Fibroblast of upper back skin (primary cell): ENCODE results near the gene DIAPH3.

Experiments used
- DNase-seq: peaks from one replicate; pipeline ENCODE4 v3.0.0-alpha.2; 2013

DIAPH3 gene

DNA sequence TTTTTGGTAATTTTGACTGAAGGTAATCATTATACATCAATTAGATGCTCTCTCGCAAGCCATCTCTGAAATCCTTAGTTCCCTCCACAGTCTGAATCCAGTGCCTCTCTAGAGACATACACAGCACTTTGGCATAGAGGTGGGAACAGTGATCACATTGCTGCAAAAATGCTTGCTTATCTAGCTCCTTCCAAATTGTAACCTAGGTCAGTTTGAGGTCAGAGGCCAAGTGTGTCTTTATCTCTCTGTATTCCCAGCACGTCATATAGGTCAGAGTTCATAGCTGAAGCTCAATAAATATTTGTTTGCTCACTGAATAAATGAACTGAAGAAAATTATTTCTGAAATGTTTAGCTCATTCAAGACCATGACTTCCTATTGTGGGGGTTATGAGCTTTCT lies 462.5 kb downstream of the DIAPH3 start:
- DNase-seq: no peak

GRCh38 chr13:59700281-59700680 lies 463.4 kb downstream of the DIAPH3 start:
- DNase-seq: peak; percentile 67

- DNase-seq: no peak
Measured at GRCh38 chr13:59696271-59696670, 467.5 kb downstream of the DIAPH3 start.

DNA sequence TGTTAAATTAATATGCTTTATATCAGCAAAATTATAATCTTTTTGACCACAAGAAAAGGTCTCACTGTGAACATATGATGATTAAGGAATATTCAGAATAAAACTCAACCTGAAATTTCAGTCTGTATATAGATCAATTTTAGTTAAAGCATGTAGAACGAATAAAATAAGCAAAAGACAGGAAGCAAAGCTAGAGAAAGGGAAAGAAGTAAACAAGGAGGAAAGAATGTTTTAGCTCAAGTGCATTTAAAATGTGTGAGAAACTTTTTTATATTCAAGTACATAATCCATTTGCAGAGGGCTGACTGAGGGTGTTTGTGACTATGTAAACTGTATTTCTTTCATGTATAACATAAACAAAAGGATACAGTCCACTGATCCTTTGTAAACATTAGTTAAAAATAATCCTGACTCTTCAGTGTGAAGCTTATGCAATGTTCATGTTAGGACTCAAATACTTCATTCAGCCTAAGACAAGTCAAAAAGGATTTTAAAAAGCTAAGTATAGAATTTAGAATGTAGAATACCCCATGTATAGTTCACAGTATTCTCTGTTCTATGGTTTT lies 472.1 kb downstream of the DIAPH3 start:
- DNase-seq: no peak

DNA sequence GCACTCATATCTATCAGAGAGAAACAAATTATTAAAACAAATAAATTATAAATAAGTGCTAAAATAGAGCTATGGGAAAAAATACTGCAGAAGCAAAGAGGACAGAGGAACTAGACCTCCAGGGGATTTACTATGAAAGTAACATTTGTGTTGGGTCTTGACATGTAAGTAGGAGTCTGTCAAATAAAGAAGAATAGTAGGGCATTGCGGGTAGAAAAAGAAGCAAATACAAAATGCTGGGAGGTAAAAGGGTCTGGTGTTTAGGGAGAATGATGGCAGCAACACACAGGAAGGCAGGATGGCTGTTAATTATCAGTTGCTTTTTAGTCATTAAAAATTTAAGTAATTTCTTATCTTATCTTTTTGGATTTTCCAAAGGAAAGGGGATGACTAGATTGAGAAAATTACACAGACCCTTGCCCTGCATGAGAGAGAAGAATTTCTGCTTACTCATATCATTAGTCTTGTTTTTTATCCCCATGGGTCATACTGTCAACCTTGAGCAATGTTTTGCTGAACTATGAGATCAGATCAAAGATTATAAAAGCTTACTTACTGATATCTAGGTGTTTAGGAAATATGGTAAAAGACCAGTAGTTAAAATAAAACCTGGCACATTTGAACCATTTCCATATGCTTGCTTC lies 472.7 kb downstream of the DIAPH3 start:
- DNase-seq: peak; percentile 48

DNA sequence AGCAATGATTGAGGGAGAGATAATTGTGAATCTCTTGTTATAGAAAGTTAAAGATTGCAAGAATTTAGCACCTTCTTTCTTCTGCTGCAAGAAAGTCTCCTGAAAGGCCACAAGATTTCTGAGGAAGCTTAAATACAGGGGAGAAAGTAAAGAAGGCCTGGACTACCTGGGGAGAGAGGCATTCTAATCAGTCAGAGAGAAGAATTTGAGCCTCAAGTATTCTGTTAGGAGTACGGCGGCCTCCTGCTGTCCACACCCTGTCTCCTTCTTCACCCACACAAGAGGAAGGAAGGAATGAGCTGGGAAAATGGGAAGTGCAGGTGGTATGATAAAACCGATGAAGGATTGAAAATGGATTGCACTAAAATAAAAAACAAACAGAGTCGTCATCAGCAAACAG lies 474.7 kb downstream of the DIAPH3 start:
- no peak for DNase-seq

- DNase-seq: no peak
Measured at GRCh38 chr13:59686798-59687394, 476.8 kb downstream of the DIAPH3 start.

DNA sequence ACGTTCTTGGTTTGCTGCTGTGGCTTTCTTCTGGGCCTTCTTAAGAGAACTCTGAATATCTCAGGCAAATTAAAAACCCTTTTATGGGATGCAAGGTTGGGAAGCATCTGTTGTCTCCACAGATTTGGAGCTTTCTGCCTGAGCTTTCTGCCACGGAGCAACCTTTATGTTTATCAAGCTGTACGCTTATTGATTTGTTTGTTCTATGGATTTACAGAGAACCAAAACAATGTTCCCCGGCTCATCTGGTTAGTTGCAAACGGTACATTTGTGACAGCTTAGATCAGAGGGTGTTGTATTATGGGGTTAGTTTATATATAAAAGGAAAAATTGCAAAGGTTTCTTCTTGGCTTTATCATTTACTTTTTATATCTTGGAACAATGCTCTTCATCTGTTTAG lies 479.6 kb downstream of the DIAPH3 start:
- no peak for DNase-seq

- DNase-seq: peak; percentile 44
Measured at GRCh38 chr13:59681636-59682311, 482.0 kb downstream of the DIAPH3 start.

- DNase-seq: peak; percentile 34
Measured at GRCh38 chr13:59680429-59681024, 483.2 kb downstream of the DIAPH3 start.

GRCh38 chr13:59679254-59679653 lies 484.5 kb downstream of the DIAPH3 start:
- DNase-seq: no peak

GRCh38 chr13:59677966-59678814 lies 485.5 kb downstream of the DIAPH3 start:
- peak; percentile 61 for DNase-seq

GRCh38 chr13:59677430-59677829 lies 486.3 kb downstream of the DIAPH3 start:
- no peak for DNase-seq

DNA sequence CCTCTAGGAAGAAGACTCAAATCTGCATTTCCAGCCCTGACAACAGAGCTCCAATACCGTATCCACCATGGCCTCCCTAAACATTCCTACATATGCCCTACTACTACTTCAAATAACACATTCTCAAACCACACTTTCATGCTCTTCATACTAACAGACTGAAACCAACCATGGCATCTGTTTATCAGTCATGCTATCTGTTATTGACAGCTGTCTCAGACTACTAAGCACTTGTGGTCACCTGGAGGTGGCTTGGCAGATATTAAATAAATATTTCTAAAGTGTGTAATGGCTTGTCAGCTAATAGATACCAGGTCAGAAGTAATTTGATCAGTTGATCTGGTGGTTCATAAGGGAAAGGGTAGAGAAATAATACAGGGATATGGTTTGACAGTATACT lies 489.1 kb downstream of the DIAPH3 start:
- peak; percentile 16 for DNase-seq

DNA sequence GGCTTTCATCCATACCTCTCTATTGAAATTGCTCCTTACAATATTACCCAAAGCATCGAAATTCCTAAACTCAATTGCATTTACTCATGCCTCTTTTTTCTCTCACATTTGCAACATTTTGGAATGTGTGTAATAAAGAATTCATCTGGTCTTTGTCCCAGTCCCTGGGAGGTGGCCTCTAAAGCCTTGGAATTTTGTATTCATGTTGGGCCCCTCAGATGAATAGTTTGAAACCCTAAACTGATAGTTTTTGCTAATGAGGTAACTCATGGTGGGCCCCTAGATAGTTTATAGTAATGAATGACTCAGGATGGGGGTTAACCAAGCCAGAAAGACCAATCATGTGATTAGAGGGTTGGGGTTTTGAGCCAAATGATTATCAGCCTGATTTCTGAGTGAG lies 490.4 kb downstream of the DIAPH3 start:
- DNase-seq: peak; percentile 86

DNA sequence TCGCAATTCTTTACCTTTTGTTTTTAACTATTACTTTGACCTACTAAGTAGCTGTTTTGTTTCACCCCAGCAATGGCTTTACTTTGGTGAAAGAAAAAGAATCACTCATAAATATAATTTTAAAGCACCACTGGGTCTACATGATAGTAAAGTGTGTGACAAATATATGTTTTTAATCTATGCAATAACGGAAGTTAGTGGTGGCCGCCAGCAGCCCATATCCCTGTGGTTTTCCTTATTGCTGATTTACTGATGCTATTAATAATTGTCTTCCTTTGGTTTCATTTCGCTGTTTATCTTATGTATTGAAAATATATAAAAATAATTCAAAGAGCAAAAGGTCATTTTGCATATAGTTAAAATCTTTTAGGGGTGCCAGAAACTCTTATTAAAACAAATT lies 491.3 kb downstream of the DIAPH3 start:
- DNase-seq: no peak

GRCh38 chr13:59671881-59672280 lies 491.8 kb downstream of the DIAPH3 start:
- DNase-seq: peak; percentile 34

GRCh38 chr13:59666504-59666903 lies 497.2 kb downstream of the DIAPH3 start:
- peak; percentile 25 for DNase-seq

DNA sequence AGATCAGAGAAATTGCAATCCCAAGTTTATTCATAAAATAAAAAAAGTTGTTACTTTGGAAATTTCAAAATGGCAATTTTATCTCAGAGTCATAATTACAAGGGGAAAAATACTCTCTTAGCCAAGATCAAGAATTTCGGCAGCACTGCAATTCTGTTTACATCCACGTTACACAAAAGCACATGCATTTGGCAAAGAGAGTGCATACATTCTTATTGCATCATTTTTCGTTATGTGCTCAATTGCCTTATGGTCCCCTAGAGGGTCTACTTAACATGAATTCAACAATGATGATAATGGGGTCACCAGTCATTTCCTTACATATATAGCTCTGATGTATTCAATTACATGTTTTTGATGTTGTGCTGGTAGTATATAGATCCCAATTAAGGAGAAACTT lies 498.0 kb downstream of the DIAPH3 start:
- peak; percentile 35 for DNase-seq

GRCh38 chr13:59665184-59665583 lies 498.5 kb downstream of the DIAPH3 start:
- DNase-seq: no peak

- no peak for DNase-seq
Measured at GRCh38 chr13:59664586-59664985, 499.1 kb downstream of the DIAPH3 start.

GRCh38 chr13:59663707-59664106 lies 500.0 kb downstream of the DIAPH3 start:
- no peak for DNase-seq

DNA sequence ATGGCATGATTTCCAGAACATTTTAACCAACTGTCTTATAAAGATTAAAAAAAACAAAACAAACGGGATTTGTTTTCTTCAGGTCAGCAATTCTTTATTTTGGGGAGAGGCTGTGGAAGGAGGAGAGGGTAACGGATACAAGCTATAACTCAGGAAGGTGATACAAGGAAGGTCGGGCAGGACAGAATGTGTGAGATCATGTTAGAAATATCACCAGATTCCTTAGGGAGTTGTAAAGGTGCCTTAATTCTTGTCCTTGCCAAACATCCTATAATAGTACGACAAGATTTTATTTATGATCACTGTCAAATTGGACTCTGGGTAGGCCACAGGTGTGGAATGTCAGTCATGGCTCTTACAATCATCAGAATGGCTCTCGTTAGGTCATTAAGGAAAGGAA lies 503.1 kb downstream of the DIAPH3 start:
- no peak for DNase-seq
